CD14-positive monocyte (primary cell): ENCODE results near the gene ZDHHC11B. TPM values are rescaled to one million over a fixed set of nuclear protein-coding genes. Genes with fewer than 3 reads are reported as not detected.
A peak's percentile ranks its signal among the peaks of the same experiment; 100 is the strongest.

ENCODE experiments used
- DNase-seq, 3 donors: peaks; one replicate each; pipeline ENCODE4 v3.0.0-alpha.2; 2011 to 2022
- H2AFZ ChIP-seq: 2 replicates; pipeline ENCODE4 v1.6.0; 2012; ENCODE audit warnings: mild to moderate bottlenecking, low read depth, low read length, inconsistent platforms; ENCODE audit not compliant: insufficient read depth, poor library complexity, severe bottlenecking
- H3K27ac ChIP-seq, 2 donors: 1 replicate in 1 of 2; 2 replicates in 1 of 2; pipeline ENCODE4 v1.5.1; 2012 to 2013; ENCODE audit warnings: low read length in 2 of 2, control low read depth in 1 of 2, inconsistent platforms in 1 of 2, low read depth in 1 of 2, mild to moderate bottlenecking in 1 of 2
- H3K27me3 ChIP-seq, 2 donors: one replicate each; pipeline versions ENCODE4 v1.6.0 to v1.6.1; 2011 to 2013; ENCODE audit warnings: low read length in 2 of 2; ENCODE audit not compliant: control insufficient read depth in 2 of 2, insufficient read depth in 2 of 2
- H3K36me3 ChIP-seq, 2 donors: replicated peaks in 1 of 2; 1 replicate in 1 of 2; 2 replicates in 1 of 2; pipeline versions ENCODE4 v1.5.1 to v1.6.1; 2012 to 2013; ENCODE audit warnings: low read length in 2 of 2, control low read depth in 1 of 2, inconsistent platforms in 1 of 2, mild to moderate bottlenecking in 1 of 2; ENCODE audit not compliant: insufficient read depth in 2 of 2, control insufficient read depth in 1 of 2
- H3K4me1 ChIP-seq, 2 donors: 1 replicate in 1 of 2; 2 replicates in 1 of 2; pipeline versions ENCODE4 v1.5.1 to v1.6.1; 2012 to 2013; ENCODE audit warnings: low read length in 2 of 2, control low read depth in 1 of 2, inconsistent platforms in 1 of 2, mild to moderate bottlenecking in 1 of 2, moderate library complexity in 1 of 2; ENCODE audit not compliant: insufficient read depth in 2 of 2, control insufficient read depth in 1 of 2
- H3K4me2 ChIP-seq: replicated peaks from 2 replicates; pipeline ENCODE3; 2012; ENCODE audit warnings: low read length, moderate library complexity, mild to moderate bottlenecking; ENCODE audit not compliant: poor library complexity, severe bottlenecking; ENCODE audit errors: extremely low read depth
- H3K4me3 ChIP-seq, 3 experiments: fragments of 200-600 bp in 1 of 3; sonication (generic) in 1 of 3; replicated peaks in 1 of 3; 1 replicate in 2 of 3; 2 replicates in 1 of 3; pipeline ENCODE4 v1.5.1; 2011 to 2013; ENCODE audit warnings: low read length in 3 of 3, mild to moderate bottlenecking in 3 of 3, control low read depth in 2 of 3, low read depth in 2 of 3, inconsistent platforms in 1 of 3, moderate library complexity in 1 of 3
- H3K79me2 ChIP-seq: 2 replicates; pipeline ENCODE4 v1.6.0; 2012; ENCODE audit warnings: mild to moderate bottlenecking, control low read depth, inconsistent platforms, low read length, moderate library complexity; ENCODE audit not compliant: insufficient read depth
- H3K9ac ChIP-seq: 2 replicates; pipeline ENCODE4 v1.6.0; 2017; ENCODE audit warnings: low read length, mild to moderate bottlenecking; ENCODE audit not compliant: insufficient read depth, poor library complexity, severe bottlenecking
- H3K9me3 ChIP-seq, 2 donors: replicated peaks in 1 of 2; 1 replicate in 1 of 2; 2 replicates in 1 of 2; pipeline versions ENCODE4 v1.5.1 to v1.6.1; 2012 to 2013; ENCODE audit warnings: low read length in 2 of 2, control low read depth in 1 of 2; ENCODE audit not compliant: control insufficient read depth in 1 of 2, insufficient read depth in 1 of 2
- H4K20me1 ChIP-seq: 2 replicates; pipeline ENCODE4 v1.6.0; 2012; ENCODE audit warnings: mild to moderate bottlenecking, low read length, control low read depth, moderate library complexity; ENCODE audit not compliant: insufficient read depth
- H3K27ac Mint-ChIP-seq, 7 donors: one replicate each; pipeline ENCODE4 v1.8.0; 2020; ENCODE audit warnings: mild to moderate bottlenecking in 7 of 7, mixed read lengths in 7 of 7, moderate library complexity in 6 of 7, inconsistent platforms in 2 of 7
- H3K27me3 Mint-ChIP-seq, 3 donors: one replicate each; pipeline ENCODE4 v1.8.0; 2021 to 2022; ENCODE audit warnings: low read depth in 3 of 3, mild to moderate bottlenecking in 3 of 3, mixed read lengths in 3 of 3, moderate library complexity in 3 of 3, inconsistent platforms in 1 of 3
- H3K36me3 Mint-ChIP-seq, 2 donors: one replicate each; pipeline ENCODE4 v1.8.0; 2020; ENCODE audit warnings: mixed read lengths in 2 of 2, inconsistent platforms in 1 of 2, mild to moderate bottlenecking in 1 of 2
- H3K4me1 Mint-ChIP-seq: one replicate; pipeline ENCODE4 v1.8.0; 2020; ENCODE audit warnings: mild to moderate bottlenecking, mixed read lengths
- H3K4me3 Mint-ChIP-seq, 2 donors: one replicate each; pipeline ENCODE4 v1.8.0; 2020; ENCODE audit warnings: mild to moderate bottlenecking in 2 of 2, mixed read lengths in 2 of 2, moderate library complexity in 1 of 2
- H3K9me3 Mint-ChIP-seq, 7 donors: one replicate each; pipeline ENCODE4 v1.8.0; 2020 to 2022; ENCODE audit warnings: mixed read lengths in 7 of 7, mild to moderate bottlenecking in 6 of 7, moderate library complexity in 6 of 7, inconsistent platforms in 2 of 7
- CTCF ChIP-seq: fragments of 200-600 bp; IDR thresholded peaks from one replicate; pipeline ENCODE4 v1.8.0; 2022; ENCODE audit warnings: antibody characterized with exemption, mild to moderate bottlenecking
- WGBS: methylation state at CpG from one replicate; pipeline ENCODE4 v1.1.5; 2013; ENCODE audit warnings: missing lambda C conversion rate; ENCODE audit not compliant: insufficient coverage; 5-methylcytosine and 5-hydroxymethylcytosine counted together
- intact Hi-C, 2 donors: fragments of 100-400 bp; cut with micrococcal nuclease; formaldehyde crosslinking; loops; one replicate each; pipeline versions ENCODE4 v1.15.0 to v1.15.1; 2023
- polyA plus RNA-seq, 3 donors: library from polyadenylated mRNA; depleted of rRNA in 1 of 3; unstranded in 2 of 3; stranded (reverse) in 1 of 3; fragments of 300-500 nt in 2 of 3; fragments of >200 nt in 1 of 3; fragmentation: Illumina TruSeq in 2 of 3; gene quantifications; 1 replicate in 2 of 3; 2 replicates in 1 of 3; pipeline ENCODE4 v1.2.3, GENCODE V29; 2012 to 2021

The ZDHHC11B gene
- polyA plus RNA-seq, 3 donors = not detected

DNA sequence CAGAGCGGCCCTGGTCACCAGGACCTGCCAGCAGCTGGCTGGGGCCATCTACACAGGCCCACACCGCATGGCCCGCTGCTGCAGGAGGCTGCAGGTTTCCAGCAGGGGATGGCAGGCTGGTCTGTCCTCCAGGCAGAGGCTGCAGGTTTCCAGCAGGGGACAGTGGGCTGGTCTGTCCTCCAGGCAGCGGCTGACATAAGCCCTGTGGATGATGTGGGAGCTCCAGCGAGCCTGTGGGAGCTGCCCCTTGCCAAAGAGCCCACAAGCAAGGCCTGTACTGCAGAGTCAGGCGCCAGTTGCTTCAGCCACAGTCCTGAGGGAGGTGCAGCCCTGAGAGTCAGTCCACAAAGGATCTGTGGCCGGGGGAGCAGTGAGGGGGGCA is 109.9 kb downstream of the ZDHHC11B start:
- H3K4me1 Mint-ChIP-seq = peaks cover 4% of the 10 kb centered on the region
- Histone ChIP-seq H3K9ac (no peak overlapping the region), H3K36me3 (no peaks in the 10 kb centered on the region), H3K4me1 (no peaks in the 10 kb centered on the region), H3K9me3 (no peaks in the 10 kb centered on the region), H4K20me1 (no peaks in the 10 kb centered on the region), H3K4me3 (no peak overlapping the region), H3K27ac (no peak overlapping the region), H3K4me2 (no peak overlapping the region), H2AFZ (no peak overlapping the region), H3K79me2 (no peaks in the 10 kb centered on the region), H3K27me3 (peaks cover 0 to 17% of the 10 kb centered on the region in 2 donors)
- no peak for DNase-seq
- intact Hi-C loops = loop anchor here in 1 of 2 donors (5.0 kb wide), 1 partner anchor 228 kb away; no protein-coding TSS in a partner anchor
- no peak overlapping the region for H3K4me3 Mint-ChIP-seq
- WGBS = 72% methylated on average over 6 of the region's 7 CpGs
- peaks cover 4 to 37% (median 10%) of the 10 kb centered on the region in 3 donors for H3K27me3 Mint-ChIP-seq
- no peak for TF ChIP-seq CTCF
- peaks cover 0 to 6% (median 0%) of the 10 kb centered on the region in 7 donors for H3K9me3 Mint-ChIP-seq
- no peak overlapping the region for H3K27ac Mint-ChIP-seq
- no peaks in the 10 kb centered on the region for H3K36me3 Mint-ChIP-seq

DNA sequence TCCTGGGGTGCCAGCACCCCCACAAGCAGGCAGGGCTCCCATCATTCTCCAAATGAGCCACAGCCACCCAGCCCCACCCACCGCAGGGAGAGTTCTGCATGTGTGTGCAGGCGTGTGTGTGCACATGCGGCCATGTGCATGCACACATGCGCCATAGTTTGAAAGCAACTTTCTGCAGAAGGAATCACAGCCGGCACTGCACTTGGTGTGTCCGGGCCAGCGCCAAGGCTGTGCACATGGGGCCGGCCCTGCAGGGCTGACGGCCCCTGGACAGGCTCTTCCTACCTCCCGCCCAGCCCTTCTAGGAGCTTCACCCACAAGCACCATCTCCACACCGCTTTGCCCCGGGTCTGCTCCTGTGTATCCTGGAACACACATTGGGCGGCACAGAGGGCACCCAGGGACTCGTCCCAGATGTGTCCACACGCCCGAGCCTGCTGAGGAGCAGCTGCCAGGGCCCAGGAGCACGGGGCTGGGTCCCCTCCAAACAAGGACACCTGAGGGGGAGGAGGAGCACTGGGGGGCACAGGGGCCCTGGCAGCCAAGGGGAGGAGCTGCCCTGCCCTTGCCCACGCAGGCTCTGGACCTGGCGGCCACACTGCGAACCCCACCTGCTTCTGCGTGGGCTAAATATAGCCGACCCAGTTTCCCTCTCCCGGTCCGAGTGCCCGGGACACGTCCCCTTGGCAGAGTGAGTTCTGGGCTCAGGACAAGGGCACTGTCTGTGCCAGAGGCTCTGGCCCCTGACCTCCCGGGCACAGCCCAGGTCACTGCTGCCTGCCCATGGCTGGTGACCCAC is 110.5 kb downstream of the ZDHHC11B start:
- Mint-ChIP-seq H3K4me1 (peaks cover 4% of the 10 kb centered on the region), H3K27me3 (peaks cover 3 to 38% (median 10%) of the 10 kb centered on the region in 3 donors), H3K9me3 (peaks cover 0 to 6% (median 0%) of the 10 kb centered on the region in 7 donors), H3K4me3 (peak overlapping the region in 1 of 2 donors; percentile 30), H3K36me3 (no peaks in the 10 kb centered on the region), H3K27ac (no peak overlapping the region)
- Histone ChIP-seq H3K4me2 (no peak overlapping the region), H3K36me3 (no peaks in the 10 kb centered on the region), H3K9me3 (no peaks in the 10 kb centered on the region), H3K27me3 (peaks cover 0 to 17% of the 10 kb centered on the region in 2 donors), H3K79me2 (no peaks in the 10 kb centered on the region), H3K4me1 (no peaks in the 10 kb centered on the region), H3K27ac (no peak overlapping the region), H4K20me1 (no peaks in the 10 kb centered on the region), H3K4me3 (no peak overlapping the region), H3K9ac (no peak overlapping the region), H2AFZ (no peak overlapping the region)
- 85% methylated on average over 23 of the region's 27 CpGs for WGBS
- intact Hi-C loops = loop anchor here in 1 of 2 donors (5.0 kb wide), 1 partner anchor 228 kb away; no protein-coding TSS in a partner anchor
- TF ChIP-seq CTCF = no peak
- DNase-seq = no peak
